Keratinocyte (primary cell): Measurements from ENCODE around the gene CCDC186. TPM values are rescaled to one million over a fixed set of nuclear protein-coding genes. Genes with fewer than 3 reads are reported as not detected.

Source experiments
- DNase-seq: peaks from one replicate; pipeline ENCODE4 v3.0.0-alpha.2; 2011; ENCODE audit warnings: low read depth, missing footprints, low spot score
- FAIRE-seq: peaks from 2 replicates; lab custom pipeline; 2011; peaks lifted over from hg19 to GRCh38; lab: Jason Lieb, UNC
- H2AFZ ChIP-seq: 2 replicates; pipeline ENCODE4 v1.6.0; 2012; ENCODE audit warnings: low read length, control low read depth, inconsistent platforms; ENCODE audit not compliant: control insufficient read depth
- H3K27ac ChIP-seq: 2 replicates; pipeline ENCODE4 v1.5.1; 2011; ENCODE audit warnings: low read length; ENCODE audit not compliant: control insufficient read depth, insufficient read depth
- H3K27me3 ChIP-seq: 3 replicates; pipeline ENCODE4 v1.6.0; 2011; ENCODE audit warnings: low read length; ENCODE audit not compliant: control insufficient read depth, insufficient read depth; ENCODE audit errors: extremely low read depth
- H3K36me3 ChIP-seq, 2 experiments: 2 replicates in 1 of 2; 3 replicates in 1 of 2; pipeline ENCODE4 v1.5.1; 2011; ENCODE audit warnings: low read length in 2 of 2, mild to moderate bottlenecking in 1 of 2; ENCODE audit not compliant: control insufficient read depth in 2 of 2, insufficient read depth in 2 of 2; ENCODE audit errors: extremely low read depth in 1 of 2
- H3K4me1 ChIP-seq: 3 replicates; pipeline ENCODE4 v1.5.1; 2011; ENCODE audit warnings: low read length; ENCODE audit not compliant: control insufficient read depth, insufficient read depth; ENCODE audit errors: extremely low read depth
- H3K4me2 ChIP-seq: 3 replicates; pipeline ENCODE4 v1.6.0; 2011; ENCODE audit warnings: low read depth, low read length; ENCODE audit not compliant: control insufficient read depth, insufficient read depth; ENCODE audit errors: extremely low read depth
- H3K4me3 ChIP-seq, 3 experiments: fragments of 200-600 bp in 1 of 3; sonication (generic) in 1 of 3; 2 replicates in 2 of 3; 3 replicates in 1 of 3; pipeline ENCODE4 v1.5.1; 2011 to 2016; ENCODE audit warnings: low read length in 3 of 3, mild to moderate bottlenecking in 3 of 3, control low read depth in 2 of 3, inconsistent platforms in 1 of 3, low read depth in 1 of 3, mixed read lengths in 1 of 3, mixed run types in 1 of 3, moderate library complexity in 1 of 3; ENCODE audit not compliant: control insufficient read depth in 2 of 3, insufficient read depth in 2 of 3; ENCODE audit errors: extremely low read depth in 1 of 3
- H3K79me2 ChIP-seq: 2 replicates; pipeline ENCODE4 v1.6.0; 2012; ENCODE audit warnings: low read length; ENCODE audit not compliant: control insufficient read depth, insufficient read depth
- H3K9ac ChIP-seq: 3 replicates; pipeline ENCODE4 v1.6.0; 2011; ENCODE audit warnings: low read length; ENCODE audit not compliant: control insufficient read depth, insufficient read depth; ENCODE audit errors: extremely low read depth
- H3K9me1 ChIP-seq: 3 replicates; pipeline ENCODE4 v1.6.0; 2011; ENCODE audit warnings: low read length; ENCODE audit not compliant: control insufficient read depth, insufficient read depth; ENCODE audit errors: extremely low read depth
- H3K9me3 ChIP-seq: 2 replicates; pipeline ENCODE4 v1.5.1; 2012; ENCODE audit warnings: low read depth, low read length; ENCODE audit not compliant: control insufficient read depth
- H4K20me1 ChIP-seq: 3 replicates; pipeline ENCODE4 v1.6.0; 2011; ENCODE audit warnings: low read length; ENCODE audit not compliant: control insufficient read depth, insufficient read depth; ENCODE audit errors: extremely low read depth
- EZH2 ChIP-seq: IDR thresholded peaks from one replicate; pipeline ENCODE4 v1.6.1; 2012; ENCODE audit warnings: inconsistent platforms, mild to moderate bottlenecking, low read length, moderate library complexity
- dilution Hi-C: fragments of 300-500 bp; cut with MboI; formaldehyde crosslinking; loops from one replicate; pipeline ENCODE4 v1.7.0; 2020; ENCODE audit warnings: low sequenced_read_pairs; ENCODE audit not compliant: extremely low pct_ligation_motif_present
- polyA minus RNA-seq, 3 experiments: library from RNA; depleted of rRNA, polyadenylated mRNA; stranded (reverse); fragments of >200 nt; gene quantifications; 1 replicate in 1 of 3; 2 replicates in 1 of 3; 3 replicates in 1 of 3; pipeline ENCODE4 v1.2.3, GENCODE V29; 2011
- polyA plus RNA-seq, 5 experiments: library from polyadenylated mRNA; depleted of rRNA in 3 of 5; stranded (reverse) in 3 of 5; stranded (forward) in 1 of 5; unstranded in 1 of 5; fragments of >200 nt; gene quantifications; 1 replicate in 1 of 5; 2 replicates in 3 of 5; 3 replicates in 1 of 5; pipeline versions ENCODE4 v1.2.1 to v1.2.3, GENCODE V29; 2011 to 2012; ENCODE audit warnings: missing spikeins in 2 of 5, low read depth in 1 of 5, low replicate concordance in 1 of 5
- TF ChIP-seq, protein P1 (sequence below), 3 experiments: IDR thresholded peaks in 1 of 3; conservative IDR thresholded peaks in 1 of 3; optimal IDR thresholded peaks in 1 of 3; 2 replicates in 2 of 3; 3 replicates in 1 of 3; pipeline versions ENCODE3 to v1.5.1; 2011; ENCODE audit warnings: low read length in 3 of 3, mild to moderate bottlenecking in 3 of 3, moderate library complexity in 2 of 3, control low read depth in 1 of 3, inconsistent platforms in 1 of 3; ENCODE audit not compliant: insufficient read depth in 2 of 3; ENCODE audit errors: extremely low read depth in 1 of 3

The CCDC186 gene
- polyA plus RNA-seq (6.5 to 13.0 TPM (median 8.0 TPM) in 3 replicates), polyA minus RNA-seq (1.8 to 14.5 TPM (median 6.7 TPM) in 3 replicates)
- polyA plus RNA-seq (2011; ENCODE audit: low read depth): 203 TPM
- polyA plus RNA-seq (2011; cell fraction: cytosol; rRNA removed): 4.3 and 8.1 TPM in 2 replicates
- 15.1 and 21.3 TPM in 2 replicates for polyA plus RNA-seq (2011; cell fraction: nucleus; rRNA removed)
- 8.5 and 20.3 TPM in 2 replicates for polyA plus RNA-seq (2012; ENCODE audit: low replicate concordance)
- polyA minus RNA-seq (2011; cell fraction: cytosol; rRNA and poly(A)+ RNA removed): 8.8 TPM
- 13.9 and 23.9 TPM in 2 replicates for polyA minus RNA-seq (2011; cell fraction: nucleus; rRNA and poly(A)+ RNA removed)

DNA sequence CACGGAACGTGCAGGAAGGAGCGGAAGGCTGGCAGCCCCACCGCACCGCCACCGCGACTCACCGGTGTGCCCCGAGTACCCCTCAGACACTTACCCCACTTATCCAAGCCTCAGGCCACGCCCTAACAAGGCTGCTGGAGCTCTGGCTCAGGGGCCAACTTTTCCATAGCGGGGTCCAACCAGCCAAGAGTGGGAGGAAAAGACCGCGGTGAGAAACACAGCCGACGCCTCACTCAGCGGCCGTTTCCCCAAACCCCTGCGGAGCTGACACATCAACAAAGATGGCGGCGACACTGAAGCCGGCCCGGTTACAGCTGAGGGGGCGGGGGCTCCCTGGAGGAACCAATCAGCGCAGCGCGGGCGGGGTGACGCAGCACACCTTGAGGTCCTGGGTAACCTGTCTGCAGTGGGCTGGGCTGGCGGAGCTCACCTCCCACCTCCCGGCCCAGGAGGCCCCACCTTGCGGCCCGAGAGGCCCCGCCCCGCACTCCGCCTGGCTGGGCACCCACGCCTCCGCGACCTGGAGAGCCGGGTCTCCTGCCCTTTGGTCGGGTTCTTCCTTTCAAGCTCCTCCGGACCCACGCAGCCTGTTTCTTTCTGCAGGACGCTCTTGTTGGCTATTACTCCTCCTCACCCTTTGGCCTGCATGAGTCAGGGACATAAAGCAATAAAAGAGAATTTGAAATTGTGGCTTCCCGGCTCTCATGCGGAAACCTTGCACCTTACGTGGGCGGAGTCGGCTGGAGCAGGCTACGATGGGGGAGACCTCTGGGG lies at the start of gene CCDC186:
CCDC186 (minus strand) TSS at position 283 of the 774 bp plus-strand sequence. CDS start 10,935 bp downstream, outside the sequence.
- H3K9ac ChIP-seq: peak within 1 kb of the TSS; percentile 99
- no peaks in the 10 kb centered on the region for H3K36me3 ChIP-seq
- H4K20me1 ChIP-seq: no peaks in the 10 kb centered on the region
- TF ChIP-seq EZH2: no peak
- TF ChIP-seq, protein P1, sequence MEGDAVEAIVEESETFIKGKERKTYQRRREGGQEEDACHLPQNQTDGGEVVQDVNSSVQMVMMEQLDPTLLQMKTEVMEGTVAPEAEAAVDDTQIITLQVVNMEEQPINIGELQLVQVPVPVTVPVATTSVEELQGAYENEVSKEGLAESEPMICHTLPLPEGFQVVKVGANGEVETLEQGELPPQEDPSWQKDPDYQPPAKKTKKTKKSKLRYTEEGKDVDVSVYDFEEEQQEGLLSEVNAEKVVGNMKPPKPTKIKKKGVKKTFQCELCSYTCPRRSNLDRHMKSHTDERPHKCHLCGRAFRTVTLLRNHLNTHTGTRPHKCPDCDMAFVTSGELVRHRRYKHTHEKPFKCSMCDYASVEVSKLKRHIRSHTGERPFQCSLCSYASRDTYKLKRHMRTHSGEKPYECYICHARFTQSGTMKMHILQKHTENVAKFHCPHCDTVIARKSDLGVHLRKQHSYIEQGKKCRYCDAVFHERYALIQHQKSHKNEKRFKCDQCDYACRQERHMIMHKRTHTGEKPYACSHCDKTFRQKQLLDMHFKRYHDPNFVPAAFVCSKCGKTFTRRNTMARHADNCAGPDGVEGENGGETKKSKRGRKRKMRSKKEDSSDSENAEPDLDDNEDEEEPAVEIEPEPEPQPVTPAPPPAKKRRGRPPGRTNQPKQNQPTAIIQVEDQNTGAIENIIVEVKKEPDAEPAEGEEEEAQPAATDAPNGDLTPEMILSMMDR (optimal IDR thresholded peaks at IDR 0.05 in 1 of 3, IDR thresholded peaks at IDR 0.05 in 1 of 3, conservative IDR thresholded peaks at IDR 0.05 in 1 of 3; ENCODE audit: extremely low read depth in 1 of 3, insufficient read depth in 2 of 3, low read length in 3 of 3): no peak
- FAIRE-seq (peak; percentile 80), DNase-seq (peak; percentile 73)
- H3K9me3 ChIP-seq: no peaks in the 10 kb centered on the region
- H3K4me3 ChIP-seq: peak within 1 kb of the TSS; percentile 86 to 100 (median 89)
- peaks cover 6% of the 10 kb centered on the region for H3K4me1 ChIP-seq
- H3K4me2 ChIP-seq: peak within 1 kb of the TSS; percentile 80
- H3K27me3 ChIP-seq: no peaks in the 10 kb centered on the region
- H3K27ac ChIP-seq: peak within 1 kb of the TSS; percentile 94
- H2AFZ ChIP-seq: peak within 1 kb of the TSS; percentile 89
- H3K9me1 ChIP-seq: no peaks in the 10 kb centered on the region
- H3K79me2 ChIP-seq: peaks cover 49% of the 10 kb centered on the region
- dilution Hi-C loops: no loop called here

DNA sequence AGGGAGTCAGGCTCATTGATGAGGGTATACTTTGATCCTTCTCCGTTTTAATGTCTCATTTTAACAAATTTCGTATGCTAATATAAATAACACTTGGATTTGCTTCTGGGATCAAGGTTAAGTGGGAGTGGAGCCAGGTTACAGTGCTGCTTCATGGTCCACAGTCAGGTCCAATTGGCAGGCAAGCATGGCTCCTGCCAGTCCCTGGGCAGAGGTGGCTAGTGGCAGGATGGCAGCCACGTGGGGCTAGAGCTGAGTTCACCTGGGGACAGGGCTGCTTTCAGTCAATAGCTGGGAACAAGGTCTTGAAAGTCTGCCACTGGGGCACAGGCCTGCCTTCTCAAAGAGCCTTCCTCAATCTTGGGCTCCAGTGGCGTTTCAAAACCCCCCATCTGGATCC lies 49.1 kb upstream of the CCDC186 start:
- Histone ChIP-seq H2AFZ (no peak overlapping the region), H3K27me3 (peaks cover 8% of the 10 kb centered on the region), H4K20me1 (no peaks in the 10 kb centered on the region), H3K79me2 (no peaks in the 10 kb centered on the region), H3K9me1 (no peaks in the 10 kb centered on the region), H3K9ac (no peak overlapping the region), H3K4me3 (no peak overlapping the region), H3K36me3 (no peaks in the 10 kb centered on the region), H3K9me3 (no peaks in the 10 kb centered on the region), H3K4me2 (no peak overlapping the region), H3K27ac (no peak overlapping the region), H3K4me1 (no peaks in the 10 kb centered on the region)
- TF ChIP-seq, protein P1 (optimal IDR thresholded peaks at IDR 0.05 in 1 of 3, IDR thresholded peaks at IDR 0.05 in 1 of 3, conservative IDR thresholded peaks at IDR 0.05 in 1 of 3; ENCODE audit: extremely low read depth in 1 of 3, insufficient read depth in 2 of 3, low read length in 3 of 3): no peak
- TF ChIP-seq EZH2: no peak
- FAIRE-seq (no peak), DNase-seq (no peak)
- dilution Hi-C loops: no loop called here
